HepG2 (cell line): ENCODE results near the gene ZNF793. TPM values are rescaled to one million over a fixed set of nuclear protein-coding genes. Genes with fewer than 3 reads are reported as not detected.

Source experiments
- ATF2 ChIP-seq: sonication (generic); formaldehyde crosslinking; IDR thresholded peaks from 2 replicates; pipeline ENCODE4 v1.4.0; 2020; ENCODE audit warnings: missing genetic modification reagents
- BRF2 ChIP-seq: sonication (generic); formaldehyde crosslinking; IDR thresholded peaks from 2 replicates; pipeline ENCODE4 v1.8.1; 2022; ENCODE audit warnings: mild to moderate bottlenecking, missing genetic modification reagents
- CREBL2 ChIP-seq: sonication (generic); formaldehyde crosslinking; IDR thresholded peaks from 2 replicates; pipeline ENCODE4 v1.8.1; 2023; ENCODE audit warnings: missing genetic modification reagents, mild to moderate bottlenecking, borderline replicate concordance
- DRAP1 ChIP-seq: IDR thresholded peaks from 2 replicates; pipeline ENCODE4 v1.6.1; 2016; ENCODE audit warnings: missing genetic modification reagents, missing compliant biosample characterization
- ISL2 ChIP-seq: sonication (generic); formaldehyde crosslinking; IDR thresholded peaks from 2 replicates; pipeline ENCODE4 v1.5.0; 2020; ENCODE audit warnings: missing genetic modification reagents
- JUND ChIP-seq: sonication (generic); formaldehyde crosslinking; IDR thresholded peaks from 2 replicates; pipeline ENCODE4 v1.8.0; 2022; ENCODE audit warnings: mild to moderate bottlenecking, missing genetic modification reagents
- PATZ1 ChIP-seq: sonication (generic); formaldehyde crosslinking; IDR thresholded peaks from 2 replicates; pipeline ENCODE4 v1.4.0; 2020; ENCODE audit warnings: missing genetic modification reagents
- SAP130 ChIP-seq: IDR thresholded peaks from 2 replicates; pipeline ENCODE4 v1.6.1; 2016; ENCODE audit warnings: low read depth
- SP4 ChIP-seq: sonication (generic); formaldehyde crosslinking; IDR thresholded peaks from 2 replicates; pipeline ENCODE4 v1.8.1; 2023; ENCODE audit warnings: mild to moderate bottlenecking, missing genetic modification reagents
- SRF ChIP-seq: IDR thresholded peaks from 2 replicates; pipeline ENCODE4 v1.6.1; 2011; ENCODE audit warnings: mild to moderate bottlenecking, low read depth, low read length, moderate library complexity
- SUZ12 ChIP-seq: fragments of 150-350 bp; IDR thresholded peaks from 2 replicates; pipeline ENCODE4 v1.6.1; 2014; ENCODE audit warnings: low read depth, low read length
- ZFP1 ChIP-seq: IDR thresholded peaks from 2 replicates; pipeline ENCODE4 v1.6.1; 2016
- ZNF142 ChIP-seq: sonication (generic); formaldehyde crosslinking; IDR thresholded peaks from 2 replicates; pipeline ENCODE4 v1.4.0; 2020; ENCODE audit warnings: missing genetic modification reagents
- ZNF552 ChIP-seq: sonication (generic); formaldehyde crosslinking; IDR thresholded peaks from 2 replicates; pipeline ENCODE4 v1.9.0; 2022; ENCODE audit warnings: missing genetic modification reagents, mild to moderate bottlenecking, borderline replicate concordance
- ZNF563 ChIP-seq: sonication (generic); formaldehyde crosslinking; IDR thresholded peaks from 2 replicates; pipeline ENCODE4 v1.8.0; 2022; ENCODE audit warnings: mild to moderate bottlenecking, moderate library complexity, missing genetic modification reagents
- ZNF766 ChIP-seq: sonication (generic); formaldehyde crosslinking; IDR thresholded peaks from 2 replicates; pipeline ENCODE4 v1.5.0; 2020; ENCODE audit warnings: missing genetic modification reagents, borderline replicate concordance
- ZNF883 ChIP-seq: sonication (generic); formaldehyde crosslinking; IDR thresholded peaks from 2 replicates; pipeline ENCODE4 v1.5.1; 2020; ENCODE audit warnings: mild to moderate bottlenecking, missing genetic modification reagents; ENCODE audit errors: not compliant biosample characterization
- polyA plus RNA-seq, 8 experiments: library from polyadenylated mRNA; depleted of rRNA in 3 of 8; stranded (reverse) in 7 of 8; unstranded in 1 of 8; fragments of >200 nt; fragmentation: Illumina TruSeq in 4 of 8; extraction: Trizol in 4 of 8; gene quantifications; 2 replicates each; pipeline versions ENCODE4 v1.2.1 to v1.2.3, GENCODE V29; 2011 to 2016; ENCODE audit warnings: low read depth in 4 of 8, missing spikeins in 1 of 8, mixed read lengths in 1 of 8; ENCODE audit not compliant: insufficient read depth in 1 of 8
- total RNA-seq, 5 experiments: library from RNA; depleted of rRNA; stranded (reverse); fragments of >200 nt; fragmentation: Illumina TruSeq; extraction: Trizol; gene quantifications; 2 replicates each; pipeline ENCODE4 v1.2.3, GENCODE V29; 2016; ENCODE audit warnings: low read depth in 1 of 5

ZNF793 gene
- total and polyA plus RNA-seq, 2 of the 13 experiments (the other 11 are each of a cell fraction or from before 2014, with no cell fraction given) = 0.13 to 0.35 TPM

GRCh38 chr19:37466798-37467607, 39.7 kb upstream of the ZNF793 start, which contains the start of gene ZNF569 (continued):
- 0 out of 2 replicates have a peak, but pooled peaks have one; percentile 21 for TF ChIP-seq ZFP1 (CRISPR knock-in tag)
- TF ChIP-seq JUND (CRISPR knock-in tag) = no peak
- TF ChIP-seq ZNF563 = peak; percentile 60; the same call in 1 of the 2 replicates
- TF ChIP-seq SP4 (CRISPR knock-in tag) = 0 out of 2 replicates have a peak, but pooled peaks have one; percentile 62
- peak; percentile 63 for TF ChIP-seq ZNF883 (CRISPR knock-in tag)
- peak; percentile 65; the same call in 1 of the 2 replicates for TF ChIP-seq ZNF142 (CRISPR knock-in tag)
- TF ChIP-seq DRAP1 = 0 out of 2 replicates have a peak, but pooled peaks have one; percentile 28
- TF ChIP-seq CREBL2 (CRISPR knock-in tag) = no peak
- peak; percentile 37; the same call in 1 of the 2 replicates for TF ChIP-seq ISL2
- peak; percentile 81 for TF ChIP-seq SUZ12
- TF ChIP-seq PATZ1 (CRISPR knock-in tag) = peak; percentile 60
- TF ChIP-seq SAP130 (CRISPR knock-in tag) = peak; percentile 94
- peak; percentile 72; the same call in 1 of the 2 replicates for TF ChIP-seq SRF
- TF ChIP-seq BRF2 (CRISPR knock-in tag) = no peak
- TF ChIP-seq ZNF766 (CRISPR knock-in tag) = peak; percentile 53; the same call in 1 of the 2 replicates
- 0 out of 2 replicates have a peak, but pooled peaks have one; percentile 20 for TF ChIP-seq ZNF552
- peak; percentile 81 for TF ChIP-seq ATF2 (CRISPR knock-in tag)
